GM23248 (cell line): ENCODE measurements around the gene KLF6. TPM values are rescaled to one million over a fixed set of nuclear protein-coding genes. Genes with fewer than 3 reads are reported as not detected.

Experiments used
- DNase-seq: peaks from one replicate; pipeline ENCODE4 v3.0.0-alpha.2; 2015
- H2AFZ ChIP-seq: fragments of 200-600 bp; sonication (generic); 2 replicates; pipeline ENCODE4 v1.6.1; 2016; ENCODE audit warnings: antibody characterized with exemption
- H3F3A ChIP-seq: fragments of 200-600 bp; sonication (generic); 2 replicates; pipeline ENCODE4 v1.6.1; 2016; ENCODE audit warnings: mild to moderate bottlenecking, antibody characterized with exemption, mixed run types; ENCODE audit not compliant: insufficient read depth
- H3K27ac ChIP-seq: fragments of 200-600 bp; sonication (generic); 2 replicates; pipeline ENCODE4 v1.5.1; 2016; ENCODE audit warnings: mild to moderate bottlenecking
- H3K27me3 ChIP-seq: fragments of 200-600 bp; sonication (generic); replicated peaks from 2 replicates; pipeline ENCODE4 v1.6.1; 2016; ENCODE audit warnings: mild to moderate bottlenecking; ENCODE audit not compliant: insufficient read depth
- H3K36me3 ChIP-seq: fragments of 200-600 bp; sonication (generic); 2 replicates; pipeline ENCODE4 v1.6.1; 2016; ENCODE audit warnings: low read depth, mild to moderate bottlenecking
- H3K4me1 ChIP-seq: fragments of 200-600 bp; sonication (generic); 2 replicates; pipeline ENCODE4 v1.6.1; 2016; ENCODE audit warnings: mild to moderate bottlenecking; ENCODE audit not compliant: insufficient read depth
- H3K4me2 ChIP-seq: fragments of 200-600 bp; sonication (generic); one replicate; pipeline ENCODE4 v1.6.1; 2016; ENCODE audit warnings: mild to moderate bottlenecking; ENCODE audit not compliant: unreplicated experiment
- H3K4me3 ChIP-seq: fragments of 200-600 bp; sonication (generic); 2 replicates; pipeline ENCODE4 v1.5.1; 2016; ENCODE audit warnings: mild to moderate bottlenecking
- H3K79me2 ChIP-seq: fragments of 200-600 bp; sonication (generic); 2 replicates; pipeline ENCODE4 v1.6.1; 2016; ENCODE audit warnings: mild to moderate bottlenecking; ENCODE audit not compliant: insufficient read depth
- H3K9ac ChIP-seq: fragments of 200-600 bp; sonication (generic); 2 replicates; pipeline ENCODE4 v1.6.1; 2016; ENCODE audit warnings: mild to moderate bottlenecking
- H3K9me2 ChIP-seq: fragments of 200-600 bp; sonication (generic); 2 replicates; pipeline ENCODE4 v1.6.1; 2016; ENCODE audit warnings: mixed run types, mild to moderate bottlenecking, moderate library complexity; ENCODE audit not compliant: insufficient read depth
- H3K9me3 ChIP-seq: fragments of 200-600 bp; sonication (generic); one replicate; pipeline ENCODE4 v1.6.1; 2017; ENCODE audit warnings: low read depth
- H4K20me1 ChIP-seq: fragments of 200-600 bp; sonication (generic); 2 replicates; pipeline ENCODE4 v1.6.0; 2016; ENCODE audit not compliant: insufficient read depth
- EZH2 ChIP-seq: fragments of 200-600 bp; sonication (generic); IDR thresholded peaks from 2 replicates; pipeline ENCODE4 v1.6.1; 2018; ENCODE audit warnings: antibody characterized with exemption, mild to moderate bottlenecking; ENCODE audit not compliant: insufficient read depth, poor library complexity, severe bottlenecking
- EZH2phosphoT487 ChIP-seq: fragments of 200-600 bp; sonication (generic); IDR thresholded peaks from 2 replicates; pipeline ENCODE4 v1.6.1; 2018; ENCODE audit warnings: antibody characterized with exemption, moderate library complexity, mild to moderate bottlenecking, low read depth; ENCODE audit not compliant: insufficient read depth
- WGBS, 2 experiments: methylation state at CpG; one replicate each; pipeline ENCODE4 v1.1.6; 2015 to 2017; ENCODE audit warnings: low lambda C conversion rate in 2 of 2, low coverage in 1 of 2; ENCODE audit errors: missing lambda C conversion rate in 2 of 2; 5-methylcytosine and 5-hydroxymethylcytosine counted together
- in situ Hi-C: fragments of 300-500 bp; cut with MboI; formaldehyde crosslinking; loops from 2 replicates; pipeline ENCODE4 v1.15.0; 2020
- polyA plus RNA-seq: library from polyadenylated mRNA; unstranded; fragments of >200 nt; fragmentation: Nextera tagmentation; extraction: Ambion mirVana; gene quantifications from 2 replicates; pipeline ENCODE4 v1.2.1, GENCODE V29; 2016
- total RNA-seq: library from RNA; depleted of rRNA; stranded (reverse); fragments of >200 nt; shearing (Covaris generic); gene quantifications from 2 replicates; pipeline ENCODE4 v1.2.3, GENCODE V29; 2014

KLF6 gene
- total and polyA plus RNA-seq, 2 experiments from 2014 or later, result 49.8 to 279 TPM

DNA sequence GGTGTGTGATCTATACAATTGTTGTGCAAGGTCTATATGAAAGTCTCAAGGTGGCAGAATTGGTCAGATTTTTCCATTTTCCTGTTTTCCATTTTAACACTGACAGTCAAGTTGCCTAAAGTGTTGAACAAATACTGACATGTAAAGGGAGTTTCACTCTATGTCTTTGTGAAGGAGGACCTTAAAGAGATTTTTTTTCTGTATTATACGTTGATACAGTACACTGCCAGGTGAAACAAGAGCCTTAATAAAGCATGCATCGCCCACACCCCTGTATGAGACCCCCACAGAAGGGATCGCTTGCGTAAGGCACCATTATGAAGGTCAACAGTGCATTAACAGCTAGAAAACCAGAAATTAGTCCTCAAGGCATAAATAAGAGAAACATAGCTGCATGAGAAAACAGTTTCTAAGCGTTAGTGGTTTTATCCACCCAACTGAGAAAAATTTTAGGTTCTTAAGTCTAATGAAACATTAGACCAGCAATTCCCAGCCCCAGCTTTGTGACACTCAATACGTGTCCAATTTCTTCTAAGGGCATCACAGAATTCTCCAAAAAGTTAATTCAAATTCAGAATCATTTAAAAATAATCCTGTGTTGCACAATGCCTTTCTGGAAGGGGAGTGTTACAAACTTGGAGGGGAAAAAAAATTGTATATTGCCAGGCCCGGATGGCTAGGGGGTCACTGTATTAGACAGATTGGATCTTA, 6.9 kb downstream of the KLF6 start:
- peak overlapping the region; percentile 100 for H3K27ac ChIP-seq
- peaks cover 56% of the 10 kb centered on the region for H3K4me1 ChIP-seq
- peaks cover 65% of the 10 kb centered on the region for H3K36me3 ChIP-seq

DNA sequence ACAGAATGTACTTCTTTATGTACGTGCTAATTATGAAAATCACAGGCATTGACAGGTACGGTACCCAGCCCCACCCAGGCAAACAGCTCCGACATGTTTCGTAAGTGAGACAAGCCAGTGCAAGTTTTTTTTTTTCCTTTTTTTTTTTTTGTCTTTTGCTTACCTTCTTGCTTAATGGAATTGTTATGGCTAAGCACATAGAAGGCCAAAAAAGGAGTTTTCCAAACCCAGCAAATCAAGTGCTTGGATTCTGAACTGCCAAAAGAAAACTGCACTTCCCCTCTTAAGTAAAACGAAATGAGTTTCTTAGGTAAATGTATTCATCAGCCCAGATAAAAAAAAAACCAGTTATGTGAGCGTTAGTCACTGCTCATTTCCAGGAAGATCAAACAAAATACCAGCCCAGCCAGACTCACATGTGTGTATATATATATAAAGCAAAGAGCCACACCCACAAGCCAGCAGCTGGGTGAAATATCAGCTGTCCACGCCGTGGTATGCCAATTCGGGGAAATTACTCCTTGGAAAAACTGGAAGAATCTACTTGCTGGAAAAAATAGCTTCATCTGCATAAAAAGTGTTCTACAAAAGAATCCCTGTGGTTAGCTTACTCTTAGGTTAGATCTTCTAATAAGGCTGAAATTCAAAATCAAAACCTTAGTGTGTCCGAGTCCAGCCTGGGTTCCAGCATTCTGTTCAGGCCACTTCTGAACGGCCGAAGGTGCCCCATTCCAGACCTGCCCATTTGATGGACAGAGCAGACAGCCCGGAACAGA, 8.0 kb downstream of the KLF6 start:
- Histone ChIP-seq H3K9me2 (no peaks in the 10 kb centered on the region), H2AFZ (no peak overlapping the region), H4K20me1 (0 out of 2 replicates have a peak, but pooled peaks cover under 1% of the 10 kb centered on the region), H3K9ac (peak overlapping the region; percentile 100), H3K79me2 (peaks cover 43% of the 10 kb centered on the region), H3K9me3 (no peaks in the 10 kb centered on the region), H3K27ac (peak overlapping the region; percentile 100), H3K4me2 (peak overlapping the region; percentile 57), H3K4me1 (peaks cover 56% of the 10 kb centered on the region), H3K36me3 (peaks cover 58% of the 10 kb centered on the region), H3F3A (peaks cover 91% of the 10 kb centered on the region), H3K4me3 (peak overlapping the region; percentile 23), H3K27me3 (no peaks in the 10 kb centered on the region)
- WGBS, 2 experiments, result 30 to 31% methylated on average over 13 of the region's 13 CpGs
- peak; percentile 93 for DNase-seq
- in situ Hi-C loops, result loop anchor here (10.0 to 25.0 kb wide), 2 partner anchors 532 to 985 kb away; no protein-coding TSS in a partner anchor
- no peak for TF ChIP-seq EZH2phosphoT487
- no peak for TF ChIP-seq EZH2

More for the DNA sequence above, 6.9 kb downstream of the KLF6 start:
- H3K4me2 ChIP-seq, result peak overlapping the region; percentile 94
- no peaks in the 10 kb centered on the region for H3K27me3 ChIP-seq
- H3K79me2 ChIP-seq, result peaks cover 54% of the 10 kb centered on the region
- H3F3A ChIP-seq, result peaks cover 96% of the 10 kb centered on the region
- TF ChIP-seq EZH2, result no peak
- no peaks in the 10 kb centered on the region for H3K9me3 ChIP-seq
- WGBS, 2 experiments, result 27 to 28% methylated on average over 7 of the region's 7 CpGs
- peak; percentile 29 for DNase-seq
- peak overlapping the region; percentile 100 for H3K9ac ChIP-seq
- H3K9me2 ChIP-seq, result no peaks in the 10 kb centered on the region
- no peak overlapping the region for H2AFZ ChIP-seq
- peak overlapping the region; percentile 98 for H3K4me3 ChIP-seq
- 0 out of 2 replicates have a peak, but pooled peaks cover 3% of the 10 kb centered on the region for H4K20me1 ChIP-seq
- in situ Hi-C loops, result loop anchor here (10.0 to 25.0 kb wide), 2 partner anchors 533 to 984 kb away; no protein-coding TSS in a partner anchor

DNA sequence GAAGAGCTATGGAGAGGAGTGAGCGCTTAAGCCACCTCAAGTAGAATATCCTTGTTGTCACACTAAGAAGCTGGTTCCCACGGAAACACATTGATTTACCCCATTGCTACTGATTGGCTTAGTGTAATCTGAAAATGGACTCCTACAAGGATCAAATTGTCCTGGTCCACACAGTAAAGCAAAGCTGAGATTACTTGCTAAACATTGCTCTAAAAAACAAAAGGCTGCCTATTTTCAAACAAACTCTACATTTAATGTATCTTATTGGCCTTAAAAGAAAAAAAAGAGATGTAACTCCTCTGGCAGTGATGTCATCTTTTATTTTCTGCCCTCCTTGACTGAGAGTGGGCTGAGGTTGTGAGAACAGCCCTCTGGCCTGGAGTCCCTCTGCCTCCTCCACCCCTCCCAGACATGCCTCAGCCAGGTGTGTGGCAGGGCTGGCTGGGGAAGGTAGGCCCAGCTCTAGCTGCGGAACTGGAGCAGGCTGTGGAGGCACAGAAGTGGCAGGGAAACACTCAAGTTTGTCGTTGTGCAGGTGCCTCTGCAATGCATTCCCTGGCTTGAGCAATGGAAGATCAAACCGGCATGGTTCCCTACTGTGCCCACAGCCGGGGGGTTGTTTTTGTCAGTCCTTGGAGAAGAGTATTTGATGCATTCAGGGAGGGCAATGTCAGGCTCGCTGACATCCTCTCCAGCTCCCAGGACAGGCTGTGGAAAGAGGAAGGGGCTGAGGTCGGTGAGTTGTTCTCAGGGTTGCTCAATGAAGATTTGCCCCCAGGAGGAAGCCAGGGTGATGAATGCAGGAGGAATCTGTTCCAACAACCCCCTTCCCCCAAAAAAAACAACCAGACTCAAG, 9.1 kb downstream of the KLF6 start:
- H3K9ac ChIP-seq, result peak overlapping the region; percentile 100
- peak overlapping the region; percentile 57 for H3K4me2 ChIP-seq
- H3F3A ChIP-seq, result peaks cover 80% of the 10 kb centered on the region

More for the DNA sequence above, 9.1 kb downstream of the KLF6 start:
- Histone ChIP-seq H3K79me2 (peaks cover 32% of the 10 kb centered on the region), H3K27ac (peak overlapping the region; percentile 100), H3K4me1 (peaks cover 56% of the 10 kb centered on the region), H3K4me3 (no peak overlapping the region), H3K27me3 (no peaks in the 10 kb centered on the region), H4K20me1 (no peaks in the 10 kb centered on the region), H3K36me3 (peaks cover 47% of the 10 kb centered on the region), H3K9me3 (no peaks in the 10 kb centered on the region), H2AFZ (no peak overlapping the region), H3K9me2 (no peaks in the 10 kb centered on the region)
- DNase-seq, result peak; percentile 71
- no peak for TF ChIP-seq EZH2phosphoT487
- TF ChIP-seq EZH2, result no peak
- 42 to 45% methylated on average over 8 of the region's 8 CpGs for WGBS, 2 experiments
- in situ Hi-C loops, result loop anchor here (10.0 to 25.0 kb wide), 2 partner anchors 531 to 986 kb away; no protein-coding TSS in a partner anchor
